ENCODE measurements around the gene BRF1. TPM values are rescaled to one million over a fixed set of nuclear protein-coding genes. Genes with fewer than 3 reads are reported as not detected.

Gene BRF1
- total RNA-seq, 1 experiment from 2014 or later: 26.4 TPM

DNA sequence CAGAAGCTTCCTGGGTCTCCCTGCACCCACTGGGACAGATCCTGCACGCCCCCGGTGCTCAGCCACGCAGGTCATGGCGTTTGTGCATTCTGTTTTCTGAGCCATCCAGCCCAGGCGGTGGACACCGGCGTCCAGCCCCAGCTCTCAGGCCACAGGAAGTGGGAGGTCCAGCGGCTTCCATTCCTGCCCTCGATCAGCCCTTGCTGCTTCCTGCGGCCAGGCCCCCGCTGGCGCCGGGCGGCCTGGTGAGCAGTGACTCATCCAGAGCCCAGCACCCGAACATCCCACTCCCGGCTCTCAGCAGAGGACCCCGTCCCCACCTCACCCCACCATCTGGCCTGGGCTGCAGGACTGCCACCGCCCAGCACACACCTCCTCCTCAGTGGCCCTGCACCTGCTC lies 101.7 kb downstream of the BRF1 start (continued):
- TF ChIP-seq, protein P1, sequence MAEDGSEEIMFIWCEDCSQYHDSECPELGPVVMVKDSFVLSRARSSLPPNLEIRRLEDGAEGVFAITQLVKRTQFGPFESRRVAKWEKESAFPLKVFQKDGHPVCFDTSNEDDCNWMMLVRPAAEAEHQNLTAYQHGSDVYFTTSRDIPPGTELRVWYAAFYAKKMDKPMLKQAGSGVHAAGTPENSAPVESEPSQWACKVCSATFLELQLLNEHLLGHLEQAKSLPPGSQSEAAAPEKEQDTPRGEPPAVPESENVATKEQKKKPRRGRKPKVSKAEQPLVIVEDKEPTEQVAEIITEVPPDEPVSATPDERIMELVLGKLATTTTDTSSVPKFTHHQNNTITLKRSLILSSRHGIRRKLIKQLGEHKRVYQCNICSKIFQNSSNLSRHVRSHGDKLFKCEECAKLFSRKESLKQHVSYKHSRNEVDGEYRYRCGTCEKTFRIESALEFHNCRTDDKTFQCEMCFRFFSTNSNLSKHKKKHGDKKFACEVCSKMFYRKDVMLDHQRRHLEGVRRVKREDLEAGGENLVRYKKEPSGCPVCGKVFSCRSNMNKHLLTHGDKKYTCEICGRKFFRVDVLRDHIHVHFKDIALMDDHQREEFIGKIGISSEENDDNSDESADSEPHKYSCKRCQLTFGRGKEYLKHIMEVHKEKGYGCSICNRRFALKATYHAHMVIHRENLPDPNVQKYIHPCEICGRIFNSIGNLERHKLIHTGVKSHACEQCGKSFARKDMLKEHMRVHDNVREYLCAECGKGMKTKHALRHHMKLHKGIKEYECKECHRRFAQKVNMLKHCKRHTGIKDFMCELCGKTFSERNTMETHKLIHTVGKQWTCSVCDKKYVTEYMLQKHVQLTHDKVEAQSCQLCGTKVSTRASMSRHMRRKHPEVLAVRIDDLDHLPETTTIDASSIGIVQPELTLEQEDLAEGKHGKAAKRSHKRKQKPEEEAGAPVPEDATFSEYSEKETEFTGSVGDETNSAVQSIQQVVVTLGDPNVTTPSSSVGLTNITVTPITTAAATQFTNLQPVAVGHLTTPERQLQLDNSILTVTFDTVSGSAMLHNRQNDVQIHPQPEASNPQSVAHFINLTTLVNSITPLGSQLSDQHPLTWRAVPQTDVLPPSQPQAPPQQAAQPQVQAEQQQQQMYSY (CRISPR knock-in tag; IDR thresholded peaks at IDR 0.05): no peak

- peaks cover 9% of the 10 kb centered on the region for H3K4me1 Mint-ChIP-seq
- DNase-seq (ENCODE audit: low spot score) (no peak), ATAC-seq (no peak)
- ChIA-PET POLR2A (no interaction called here), CTCF (interaction anchor here (0.8 to 6.3 kb wide), 4 partner anchors 11 to 108 kb away, joined by 3 to 33 read pairs (median 5); partner anchors contain the start of genes JAG2 and NUDT14)
- H3K27ac Mint-ChIP-seq: no peak overlapping the region
- no peaks in the 10 kb centered on the region for H3K36me3 Mint-ChIP-seq
- no peaks in the 10 kb centered on the region for H3K9me3 Mint-ChIP-seq
- TF ChIP-seq NFATC4 (CRISPR knock-in tag; IDR thresholded peaks at IDR 0.05) (no peak), ATF2 (CRISPR knock-in tag; IDR thresholded peaks at IDR 0.05; ENCODE audit: borderline replicate concordance, low read depth) (no peak), ZNF219 (CRISPR knock-in tag; IDR thresholded peaks at IDR 0.05; ENCODE audit: borderline replicate concordance) (no peak), FOXP1 (CRISPR knock-in tag; IDR thresholded peaks at IDR 0.05; ENCODE audit: borderline replicate concordance) (no peak), SOX15 (CRISPR knock-in tag; IDR thresholded peaks at IDR 0.05) (no peak), ZNF317 (CRISPR knock-in tag; IDR thresholded peaks at IDR 0.05; ENCODE audit: borderline replicate concordance, low read depth) (no peak), MXD4 (CRISPR knock-in tag; IDR thresholded peaks at IDR 0.05; ENCODE audit: borderline replicate concordance) (no peak), ELF4 (CRISPR knock-in tag; IDR thresholded peaks at IDR 0.05; ENCODE audit: low read depth) (no peak), CREB1 (CRISPR knock-in tag; IDR thresholded peaks at IDR 0.05) (no peak), JUN (CRISPR knock-in tag; IDR thresholded peaks at IDR 0.05) (no peak), ZNF263 (CRISPR knock-in tag; IDR thresholded peaks at IDR 0.05; ENCODE audit: low read depth) (no peak), ZNF396 (CRISPR knock-in tag; IDR thresholded peaks at IDR 0.05; ENCODE audit: borderline replicate concordance) (no peak), SMAD4 (CRISPR knock-in tag; IDR thresholded peaks at IDR 0.05) (no peak)
- TF ChIP-seq, protein P2, sequence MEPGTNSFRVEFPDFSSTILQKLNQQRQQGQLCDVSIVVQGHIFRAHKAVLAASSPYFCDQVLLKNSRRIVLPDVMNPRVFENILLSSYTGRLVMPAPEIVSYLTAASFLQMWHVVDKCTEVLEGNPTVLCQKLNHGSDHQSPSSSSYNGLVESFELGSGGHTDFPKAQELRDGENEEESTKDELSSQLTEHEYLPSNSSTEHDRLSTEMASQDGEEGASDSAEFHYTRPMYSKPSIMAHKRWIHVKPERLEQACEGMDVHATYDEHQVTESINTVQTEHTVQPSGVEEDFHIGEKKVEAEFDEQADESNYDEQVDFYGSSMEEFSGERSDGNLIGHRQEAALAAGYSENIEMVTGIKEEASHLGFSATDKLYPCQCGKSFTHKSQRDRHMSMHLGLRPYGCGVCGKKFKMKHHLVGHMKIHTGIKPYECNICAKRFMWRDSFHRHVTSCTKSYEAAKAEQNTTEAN (CRISPR knock-in tag; IDR thresholded peaks at IDR 0.05): no peak
- TF ChIP-seq, protein P3, sequence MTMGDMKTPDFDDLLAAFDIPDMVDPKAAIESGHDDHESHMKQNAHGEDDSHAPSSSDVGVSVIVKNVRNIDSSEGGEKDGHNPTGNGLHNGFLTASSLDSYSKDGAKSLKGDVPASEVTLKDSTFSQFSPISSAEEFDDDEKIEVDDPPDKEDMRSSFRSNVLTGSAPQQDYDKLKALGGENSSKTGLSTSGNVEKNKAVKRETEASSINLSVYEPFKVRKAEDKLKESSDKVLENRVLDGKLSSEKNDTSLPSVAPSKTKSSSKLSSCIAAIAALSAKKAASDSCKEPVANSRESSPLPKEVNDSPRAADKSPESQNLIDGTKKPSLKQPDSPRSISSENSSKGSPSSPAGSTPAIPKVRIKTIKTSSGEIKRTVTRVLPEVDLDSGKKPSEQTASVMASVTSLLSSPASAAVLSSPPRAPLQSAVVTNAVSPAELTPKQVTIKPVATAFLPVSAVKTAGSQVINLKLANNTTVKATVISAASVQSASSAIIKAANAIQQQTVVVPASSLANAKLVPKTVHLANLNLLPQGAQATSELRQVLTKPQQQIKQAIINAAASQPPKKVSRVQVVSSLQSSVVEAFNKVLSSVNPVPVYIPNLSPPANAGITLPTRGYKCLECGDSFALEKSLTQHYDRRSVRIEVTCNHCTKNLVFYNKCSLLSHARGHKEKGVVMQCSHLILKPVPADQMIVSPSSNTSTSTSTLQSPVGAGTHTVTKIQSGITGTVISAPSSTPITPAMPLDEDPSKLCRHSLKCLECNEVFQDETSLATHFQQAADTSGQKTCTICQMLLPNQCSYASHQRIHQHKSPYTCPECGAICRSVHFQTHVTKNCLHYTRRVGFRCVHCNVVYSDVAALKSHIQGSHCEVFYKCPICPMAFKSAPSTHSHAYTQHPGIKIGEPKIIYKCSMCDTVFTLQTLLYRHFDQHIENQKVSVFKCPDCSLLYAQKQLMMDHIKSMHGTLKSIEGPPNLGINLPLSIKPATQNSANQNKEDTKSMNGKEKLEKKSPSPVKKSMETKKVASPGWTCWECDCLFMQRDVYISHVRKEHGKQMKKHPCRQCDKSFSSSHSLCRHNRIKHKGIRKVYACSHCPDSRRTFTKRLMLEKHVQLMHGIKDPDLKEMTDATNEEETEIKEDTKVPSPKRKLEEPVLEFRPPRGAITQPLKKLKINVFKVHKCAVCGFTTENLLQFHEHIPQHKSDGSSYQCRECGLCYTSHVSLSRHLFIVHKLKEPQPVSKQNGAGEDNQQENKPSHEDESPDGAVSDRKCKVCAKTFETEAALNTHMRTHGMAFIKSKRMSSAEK (CRISPR knock-in tag; IDR thresholded peaks at IDR 0.05; ENCODE audit: borderline replicate concordance): no peak
- TF ChIP-seq, protein P4, sequence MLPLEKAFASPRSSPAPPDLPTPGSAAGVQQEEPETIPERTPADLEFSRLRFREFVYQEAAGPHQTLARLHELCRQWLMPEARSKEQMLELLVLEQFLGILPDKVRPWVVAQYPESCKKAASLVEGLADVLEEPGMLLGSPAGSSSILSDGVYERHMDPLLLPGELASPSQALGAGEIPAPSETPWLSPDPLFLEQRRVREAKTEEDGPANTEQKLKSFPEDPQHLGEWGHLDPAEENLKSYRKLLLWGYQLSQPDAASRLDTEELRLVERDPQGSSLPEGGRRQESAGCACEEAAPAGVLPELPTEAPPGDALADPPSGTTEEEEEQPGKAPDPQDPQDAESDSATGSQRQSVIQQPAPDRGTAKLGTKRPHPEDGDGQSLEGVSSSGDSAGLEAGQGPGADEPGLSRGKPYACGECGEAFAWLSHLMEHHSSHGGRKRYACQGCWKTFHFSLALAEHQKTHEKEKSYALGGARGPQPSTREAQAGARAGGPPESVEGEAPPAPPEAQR (CRISPR knock-in tag; IDR thresholded peaks at IDR 0.05): no peak
- TF ChIP-seq, protein P5, sequence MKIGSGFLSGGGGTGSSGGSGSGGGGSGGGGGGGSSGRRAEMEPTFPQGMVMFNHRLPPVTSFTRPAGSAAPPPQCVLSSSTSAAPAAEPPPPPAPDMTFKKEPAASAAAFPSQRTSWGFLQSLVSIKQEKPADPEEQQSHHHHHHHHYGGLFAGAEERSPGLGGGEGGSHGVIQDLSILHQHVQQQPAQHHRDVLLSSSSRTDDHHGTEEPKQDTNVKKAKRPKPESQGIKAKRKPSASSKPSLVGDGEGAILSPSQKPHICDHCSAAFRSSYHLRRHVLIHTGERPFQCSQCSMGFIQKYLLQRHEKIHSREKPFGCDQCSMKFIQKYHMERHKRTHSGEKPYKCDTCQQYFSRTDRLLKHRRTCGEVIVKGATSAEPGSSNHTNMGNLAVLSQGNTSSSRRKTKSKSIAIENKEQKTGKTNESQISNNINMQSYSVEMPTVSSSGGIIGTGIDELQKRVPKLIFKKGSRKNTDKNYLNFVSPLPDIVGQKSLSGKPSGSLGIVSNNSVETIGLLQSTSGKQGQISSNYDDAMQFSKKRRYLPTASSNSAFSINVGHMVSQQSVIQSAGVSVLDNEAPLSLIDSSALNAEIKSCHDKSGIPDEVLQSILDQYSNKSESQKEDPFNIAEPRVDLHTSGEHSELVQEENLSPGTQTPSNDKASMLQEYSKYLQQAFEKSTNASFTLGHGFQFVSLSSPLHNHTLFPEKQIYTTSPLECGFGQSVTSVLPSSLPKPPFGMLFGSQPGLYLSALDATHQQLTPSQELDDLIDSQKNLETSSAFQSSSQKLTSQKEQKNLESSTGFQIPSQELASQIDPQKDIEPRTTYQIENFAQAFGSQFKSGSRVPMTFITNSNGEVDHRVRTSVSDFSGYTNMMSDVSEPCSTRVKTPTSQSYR (CRISPR knock-in tag; IDR thresholded peaks at IDR 0.05): no peak
- TF ChIP-seq, protein P6, sequence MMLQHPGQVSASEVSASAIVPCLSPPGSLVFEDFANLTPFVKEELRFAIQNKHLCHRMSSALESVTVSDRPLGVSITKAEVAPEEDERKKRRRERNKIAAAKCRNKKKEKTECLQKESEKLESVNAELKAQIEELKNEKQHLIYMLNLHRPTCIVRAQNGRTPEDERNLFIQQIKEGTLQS (CRISPR knock-in tag; conservative IDR thresholded peaks at IDR 0.05): no peak
- H3K4me3 Mint-ChIP-seq: no peak overlapping the region
- H3K27me3 Mint-ChIP-seq (ENCODE audit: low read depth): peaks cover 24% of the 10 kb centered on the region
Observed at GRCh38 chr14:105198588-105198987, 102.2 kb downstream of the BRF1 start.

All from WTC11 (cell line).